Smooth muscle cell (in vitro differentiated cells): ENCODE data around the gene CFAP91. TPM values are rescaled to one million over a fixed set of nuclear protein-coding genes. Genes with fewer than 3 reads are reported as not detected.

Experiments used
- DNase-seq: peaks from one replicate; lab custom pipeline; 2025; ENCODE audit not compliant: unreplicated experiment; lab: John Stamatoyannopoulos, UW
- H2AFZ ChIP-seq: fragments of 200-600 bp; sonication (generic); 2 replicates; pipeline ENCODE4 v1.6.0; 2016; ENCODE audit warnings: antibody characterized with exemption, low read depth, mild to moderate bottlenecking
- H3F3A ChIP-seq: fragments of 200-600 bp; sonication (generic); 2 replicates; pipeline ENCODE4 v1.6.0; 2017; ENCODE audit warnings: antibody characterized with exemption, low read depth
- H3K27ac ChIP-seq: fragments of 200-600 bp; sonication (generic); 2 replicates; pipeline ENCODE4 v1.5.1; 2016; ENCODE audit warnings: low read depth, mild to moderate bottlenecking
- H3K27me3 ChIP-seq: fragments of 200-600 bp; sonication (generic); 2 replicates; pipeline ENCODE4 v1.6.1; 2016; ENCODE audit warnings: low read depth, mild to moderate bottlenecking
- H3K36me3 ChIP-seq: fragments of 200-600 bp; sonication (generic); 2 replicates; pipeline ENCODE4 v1.5.1; 2016; ENCODE audit warnings: low read depth
- H3K4me1 ChIP-seq: fragments of 200-600 bp; sonication (generic); 2 replicates; pipeline ENCODE4 v1.5.1; 2016; ENCODE audit warnings: low read depth
- H3K4me2 ChIP-seq: fragments of 200-600 bp; sonication (generic); 2 replicates; pipeline ENCODE4 v1.6.0; 2016; ENCODE audit warnings: mild to moderate bottlenecking
- H3K4me3 ChIP-seq: fragments of 200-600 bp; sonication (generic); 2 replicates; pipeline ENCODE4 v1.5.1; 2016; ENCODE audit warnings: mild to moderate bottlenecking
- H3K79me2 ChIP-seq: fragments of 200-600 bp; sonication (generic); 2 replicates; pipeline ENCODE4 v1.6.0; 2016; ENCODE audit warnings: low read depth, mild to moderate bottlenecking
- H3K9ac ChIP-seq: fragments of 200-600 bp; sonication (generic); 2 replicates; pipeline ENCODE4 v1.6.0; 2016; ENCODE audit warnings: low read depth
- H3K9me3 ChIP-seq: fragments of 200-600 bp; sonication (generic); replicated peaks from 2 replicates; pipeline ENCODE4 v1.5.1; 2016; ENCODE audit warnings: low read depth
- H4K20me1 ChIP-seq: fragments of 200-600 bp; sonication (generic); 2 replicates; pipeline ENCODE4 v1.6.0; 2016; ENCODE audit warnings: low read depth
- WGBS: methylation state at CpG from one replicate; pipeline ENCODE4 v1.1.7; 2016; ENCODE audit warnings: low lambda C conversion rate; 5-methylcytosine and 5-hydroxymethylcytosine counted together
- polyA plus RNA-seq: library from polyadenylated mRNA; unstranded; fragments of >200 nt; fragmentation: Nextera tagmentation; extraction: Ambion mirVana; gene quantifications from 2 replicates; pipeline ENCODE4 v1.2.1, GENCODE V29; 2016
- total RNA-seq: library from RNA; depleted of rRNA; stranded (reverse); fragments of >200 nt; gene quantifications from 2 replicates; pipeline ENCODE4 v1.2.3, GENCODE V29; 2014
- TF ChIP-seq, protein P1 (sequence below): fragments of 200-600 bp; sonication (generic); IDR thresholded peaks from 2 replicates; pipeline ENCODE4 v1.5.1; 2017; ENCODE audit warnings: borderline replicate concordance, mild to moderate bottlenecking, antibody characterized with exemption; ENCODE audit not compliant: insufficient read depth, poor library complexity, severe bottlenecking

Gene CFAP91
- total and polyA plus RNA-seq, 2 experiments from 2014 or later = 0.40 TPM; not detected in 1

DNA sequence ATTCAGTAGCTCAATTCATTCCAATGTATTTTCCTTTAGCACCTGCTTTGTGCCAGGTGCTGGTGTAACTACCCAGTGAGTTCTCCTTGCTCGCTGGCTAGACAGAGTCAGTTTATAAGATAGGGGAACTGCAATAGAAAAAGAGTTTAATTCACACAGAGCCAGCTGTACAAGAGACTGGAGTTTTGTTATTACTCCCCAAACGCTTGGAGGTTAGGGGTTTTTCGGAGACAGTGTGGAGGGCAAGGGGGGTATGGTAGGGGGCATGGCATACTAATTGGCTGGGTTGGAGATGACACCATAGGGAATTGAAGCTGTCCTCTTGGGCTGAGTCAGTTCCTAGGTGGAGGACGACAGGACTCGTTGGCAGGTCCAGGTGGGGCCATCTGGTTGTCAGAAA is 5.4 kb upstream of the CFAP91 start:
- no peak overlapping the region for H3K4me2 ChIP-seq
- H4K20me1 ChIP-seq = no peaks in the 10 kb centered on the region
- DNase-seq = no peak
- H3K79me2 ChIP-seq = no peaks in the 10 kb centered on the region
- 92% methylated on average over 5 of the region's 5 CpGs for WGBS
- no peaks in the 10 kb centered on the region for H3F3A ChIP-seq
- TF ChIP-seq, protein P1, sequence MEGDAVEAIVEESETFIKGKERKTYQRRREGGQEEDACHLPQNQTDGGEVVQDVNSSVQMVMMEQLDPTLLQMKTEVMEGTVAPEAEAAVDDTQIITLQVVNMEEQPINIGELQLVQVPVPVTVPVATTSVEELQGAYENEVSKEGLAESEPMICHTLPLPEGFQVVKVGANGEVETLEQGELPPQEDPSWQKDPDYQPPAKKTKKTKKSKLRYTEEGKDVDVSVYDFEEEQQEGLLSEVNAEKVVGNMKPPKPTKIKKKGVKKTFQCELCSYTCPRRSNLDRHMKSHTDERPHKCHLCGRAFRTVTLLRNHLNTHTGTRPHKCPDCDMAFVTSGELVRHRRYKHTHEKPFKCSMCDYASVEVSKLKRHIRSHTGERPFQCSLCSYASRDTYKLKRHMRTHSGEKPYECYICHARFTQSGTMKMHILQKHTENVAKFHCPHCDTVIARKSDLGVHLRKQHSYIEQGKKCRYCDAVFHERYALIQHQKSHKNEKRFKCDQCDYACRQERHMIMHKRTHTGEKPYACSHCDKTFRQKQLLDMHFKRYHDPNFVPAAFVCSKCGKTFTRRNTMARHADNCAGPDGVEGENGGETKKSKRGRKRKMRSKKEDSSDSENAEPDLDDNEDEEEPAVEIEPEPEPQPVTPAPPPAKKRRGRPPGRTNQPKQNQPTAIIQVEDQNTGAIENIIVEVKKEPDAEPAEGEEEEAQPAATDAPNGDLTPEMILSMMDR = no peak
- no peaks in the 10 kb centered on the region for H3K9me3 ChIP-seq
- no peak overlapping the region for H3K9ac ChIP-seq
- no peak overlapping the region for H2AFZ ChIP-seq
- peaks cover 6% of the 10 kb centered on the region for H3K4me1 ChIP-seq
- H3K27me3 ChIP-seq = no peaks in the 10 kb centered on the region
- H3K27ac ChIP-seq = no peak overlapping the region
- H3K36me3 ChIP-seq = no peaks in the 10 kb centered on the region
- no peak overlapping the region for H3K4me3 ChIP-seq

DNA sequence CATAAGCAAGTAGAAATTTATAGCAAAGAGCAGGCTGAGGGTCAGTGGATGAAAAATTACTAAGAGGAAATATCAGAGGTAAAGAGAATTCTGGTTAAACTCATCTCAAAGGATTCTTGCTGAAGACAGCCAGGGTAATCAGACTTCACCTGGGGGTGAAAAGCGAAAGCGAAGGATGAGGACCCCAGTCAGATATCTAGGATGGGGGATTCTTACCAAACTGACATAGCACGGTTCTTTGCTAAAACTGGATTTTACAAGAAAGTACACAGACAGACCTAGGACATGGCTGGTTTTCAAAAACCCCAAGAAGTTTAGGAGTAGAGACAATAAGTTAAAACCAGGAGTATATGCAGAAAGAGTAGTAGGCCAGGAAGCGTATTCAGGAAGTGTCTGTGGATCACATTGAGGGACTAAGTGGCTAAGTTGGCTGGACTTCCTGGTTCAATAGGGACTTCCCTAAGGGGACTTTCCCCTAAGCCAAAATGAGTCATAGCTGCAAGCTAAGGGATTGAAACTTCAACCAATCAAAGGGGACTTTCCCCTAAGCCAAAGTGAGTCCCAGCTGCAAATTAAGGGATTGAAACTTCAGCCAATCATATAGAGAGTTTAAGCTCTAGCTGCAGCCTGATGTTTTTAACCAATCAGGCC is 2.4 kb upstream of the CFAP91 start:
- Histone ChIP-seq H3K9me3 (no peaks in the 10 kb centered on the region), H3K36me3 (no peaks in the 10 kb centered on the region), H3K79me2 (no peaks in the 10 kb centered on the region), H2AFZ (no peak overlapping the region), H3F3A (no peaks in the 10 kb centered on the region), H3K27ac (no peak overlapping the region), H3K4me3 (no peak overlapping the region), H3K4me1 (peaks cover 14% of the 10 kb centered on the region), H4K20me1 (no peaks in the 10 kb centered on the region), H3K4me2 (no peak overlapping the region), H3K9ac (no peak overlapping the region), H3K27me3 (peaks cover 10% of the 10 kb centered on the region)
- no peak for DNase-seq
- TF ChIP-seq, protein P1 = no peak
- WGBS = 96% methylated on average over 4 of the region's 4 CpGs

DNA sequence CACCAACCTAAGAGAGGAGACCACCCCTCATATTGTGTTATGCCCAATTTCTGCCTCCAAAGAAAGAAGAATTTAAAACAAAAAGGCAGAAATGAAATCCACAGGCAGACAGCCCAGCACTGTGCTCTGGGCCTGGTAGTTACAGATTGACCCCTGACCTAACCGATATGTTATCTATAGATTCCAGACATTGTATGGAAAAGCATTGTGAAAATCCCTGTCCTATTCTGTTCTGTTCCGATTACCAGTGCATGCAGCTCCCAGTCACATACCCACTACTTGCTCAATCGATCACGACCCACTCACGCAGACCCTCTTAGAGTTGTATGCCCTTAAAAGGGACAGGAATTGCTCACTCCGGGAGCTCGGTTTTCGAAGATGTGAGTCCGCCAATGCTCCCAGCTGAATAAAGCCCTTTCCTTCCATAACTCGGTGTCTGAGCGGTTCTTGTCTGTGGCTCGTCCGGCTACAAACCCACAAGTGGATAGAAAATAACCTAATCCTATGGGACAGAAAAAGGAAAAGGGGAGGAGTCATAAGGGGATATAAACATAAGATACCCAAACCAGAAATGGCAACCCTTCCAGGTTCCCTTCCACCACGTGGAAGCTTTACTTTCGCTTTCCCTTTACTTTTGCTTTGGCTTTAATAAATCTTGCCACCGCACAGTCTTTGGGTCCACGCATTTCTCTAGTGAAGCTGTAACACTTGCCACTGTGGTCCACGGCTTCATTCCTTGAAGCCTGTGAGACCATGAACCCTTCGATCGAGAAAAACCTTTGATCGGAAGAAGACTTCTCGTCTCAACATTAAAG is 1.7 kb upstream of the CFAP91 start:
- H3K36me3 ChIP-seq = no peaks in the 10 kb centered on the region
- H4K20me1 ChIP-seq = no peaks in the 10 kb centered on the region
- WGBS = 92% methylated on average over 22 of the region's 22 CpGs
- no peak overlapping the region for H2AFZ ChIP-seq
- TF ChIP-seq, protein P1 = no peak
- no peak overlapping the region for H3K9ac ChIP-seq
- no peaks in the 10 kb centered on the region for H3K9me3 ChIP-seq
- DNase-seq = no peak
- H3K4me1 ChIP-seq = peaks cover 14% of the 10 kb centered on the region
- H3K4me2 ChIP-seq = no peak overlapping the region
- no peaks in the 10 kb centered on the region for H3F3A ChIP-seq
- no peak overlapping the region for H3K4me3 ChIP-seq
- peaks cover 10% of the 10 kb centered on the region for H3K27me3 ChIP-seq
- no peak overlapping the region for H3K27ac ChIP-seq
- no peaks in the 10 kb centered on the region for H3K79me2 ChIP-seq
